Adipocyte (in vitro differentiated cells): Measurements from ENCODE around the gene RPUSD3.

Source experiments
- DNase-seq: peaks from one replicate; pipeline ENCODE4 v3.0.0-alpha.2; 2015; ENCODE audit warnings: low read depth
- H3K27me3 ChIP-seq: replicated peaks from 2 replicates; pipeline ENCODE4 v1.7.0; 2013; ENCODE audit warnings: mild to moderate bottlenecking, low read length, moderate library complexity; ENCODE audit not compliant: control insufficient read depth, insufficient read depth
- H3K36me3 ChIP-seq: 2 replicates; pipeline ENCODE4 v1.7.0; 2013; ENCODE audit warnings: low read length, mild to moderate bottlenecking, moderate library complexity; ENCODE audit not compliant: control insufficient read depth, insufficient read depth, severe bottlenecking
- H3K4me1 ChIP-seq: 2 replicates; pipeline ENCODE4 v1.7.0; 2013; ENCODE audit warnings: mild to moderate bottlenecking, low read length, moderate library complexity; ENCODE audit not compliant: control insufficient read depth, insufficient read depth
- H3K4me3 ChIP-seq: 2 replicates; pipeline ENCODE4 v1.7.0; 2013; ENCODE audit warnings: mild to moderate bottlenecking, low read length, moderate library complexity
- H3K9ac ChIP-seq: 2 replicates; pipeline ENCODE4 v1.7.0; 2013; ENCODE audit warnings: mild to moderate bottlenecking, low read length, moderate library complexity
- H3K9me3 ChIP-seq: 2 replicates; pipeline ENCODE4 v1.7.0; 2013; ENCODE audit warnings: mild to moderate bottlenecking, low read length, moderate library complexity; ENCODE audit not compliant: control insufficient read depth

The RPUSD3 gene

GRCh38 chr3:9828801-9829755 lies 14.7 kb downstream of the RPUSD3 start:
- H3K4me1 ChIP-seq, result no peaks in the 10 kb centered on the region
- H3K9ac ChIP-seq, result no peak overlapping the region
- no peaks in the 10 kb centered on the region for H3K27me3 ChIP-seq
- peaks cover 37% of the 10 kb centered on the region for H3K36me3 ChIP-seq
- DNase-seq, result no peak
- H3K9me3 ChIP-seq, result no peaks in the 10 kb centered on the region
- H3K4me3 ChIP-seq, result no peak overlapping the region

DNA sequence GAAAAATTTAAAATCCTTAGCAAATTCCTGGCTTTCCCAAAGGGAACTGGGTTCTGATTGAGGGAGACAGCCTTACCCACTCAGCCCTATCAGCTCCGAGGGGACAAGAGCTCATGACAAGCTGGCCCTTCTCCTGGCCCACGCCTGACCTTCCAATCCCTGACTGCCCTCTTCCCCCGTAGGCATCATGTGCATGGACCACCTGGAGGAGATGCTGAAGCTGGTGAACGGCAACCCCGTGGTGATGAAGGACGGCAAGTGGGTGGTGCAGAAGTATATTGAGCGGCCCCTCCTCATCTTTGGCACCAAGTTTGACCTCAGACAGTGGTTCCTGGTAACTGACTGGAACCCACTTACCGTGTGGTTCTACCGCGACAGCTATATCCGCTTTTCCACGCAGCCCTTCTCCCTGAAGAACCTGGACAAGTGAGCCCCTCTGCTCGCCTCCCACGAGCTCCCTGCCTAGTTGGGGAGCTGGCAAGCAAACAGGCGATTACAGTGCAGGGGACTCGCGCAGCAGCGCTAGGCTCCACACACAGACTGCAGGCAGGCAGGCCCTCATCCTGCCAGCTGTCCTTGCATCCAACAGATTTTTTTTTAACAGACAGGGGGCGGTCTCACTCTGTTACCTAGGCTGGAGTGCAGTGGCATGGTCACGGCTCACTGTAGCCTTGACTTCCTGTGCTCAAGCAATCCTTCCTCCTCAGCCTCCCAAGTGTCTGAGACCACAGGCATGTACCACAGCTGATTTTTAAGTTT lies 16.8 kb downstream of the RPUSD3 start:
- H3K36me3 ChIP-seq, result peaks cover 23% of the 10 kb centered on the region
- H3K9ac ChIP-seq, result no peak overlapping the region
- no peak overlapping the region for H3K4me3 ChIP-seq
- no peaks in the 10 kb centered on the region for H3K27me3 ChIP-seq
- H3K9me3 ChIP-seq, result no peaks in the 10 kb centered on the region
- DNase-seq, result peak; percentile 11
- no peaks in the 10 kb centered on the region for H3K4me1 ChIP-seq

DNA sequence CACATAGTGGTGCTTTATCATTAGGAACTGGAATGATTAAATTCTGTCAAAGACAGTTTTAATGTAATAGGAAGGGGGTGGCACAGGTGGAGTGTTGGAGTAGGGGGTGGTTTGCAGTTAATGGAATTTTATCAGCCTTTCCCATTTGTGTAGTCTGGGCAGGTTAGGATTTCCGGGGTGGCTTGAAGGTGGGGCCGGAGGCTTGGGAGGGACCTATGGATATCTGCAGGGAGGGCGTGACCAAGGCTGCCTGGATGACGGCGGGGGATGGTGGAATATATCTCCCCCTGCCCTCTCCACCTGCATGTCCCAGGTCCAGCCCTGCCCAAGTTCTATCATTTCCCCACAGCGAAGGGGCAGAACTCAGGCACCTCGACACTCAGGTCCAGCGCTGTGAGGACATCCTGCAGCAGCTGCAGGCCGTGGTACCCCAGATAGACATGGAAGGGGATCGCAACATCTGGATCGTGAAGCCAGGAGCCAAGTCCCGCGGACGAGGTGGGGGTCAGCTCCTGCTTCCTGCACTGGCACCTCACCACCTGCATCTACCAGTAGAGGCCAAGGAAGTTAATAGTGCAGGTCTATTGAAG lies 18.3 kb downstream of the RPUSD3 start:
- no peak for DNase-seq
- H3K27me3 ChIP-seq, result no peaks in the 10 kb centered on the region
- no peaks in the 10 kb centered on the region for H3K4me1 ChIP-seq
- H3K36me3 ChIP-seq, result peaks cover 17% of the 10 kb centered on the region
- no peak overlapping the region for H3K4me3 ChIP-seq
- no peak overlapping the region for H3K9ac ChIP-seq
- H3K9me3 ChIP-seq, result no peaks in the 10 kb centered on the region

DNA sequence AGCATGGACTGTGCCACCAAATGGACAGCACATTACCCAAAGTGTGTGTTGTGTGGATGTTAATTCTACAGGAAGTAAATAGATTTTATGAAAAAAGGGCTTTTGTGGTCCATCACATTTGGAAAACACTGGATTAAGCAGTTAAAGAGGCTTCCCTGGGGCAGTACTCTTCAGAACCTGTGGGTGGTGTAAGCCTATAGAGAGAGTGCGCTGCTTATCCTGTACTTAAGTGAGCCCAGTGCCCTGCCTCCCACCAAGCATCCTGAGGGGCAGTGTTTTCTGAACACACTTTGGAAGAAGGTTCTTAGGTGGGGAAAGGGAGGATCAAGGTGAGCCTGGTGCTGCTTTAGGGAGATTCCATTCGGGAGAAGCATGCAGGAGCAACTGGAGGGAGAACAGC lies 22.9 kb downstream of the RPUSD3 start:
- no peaks in the 10 kb centered on the region for H3K27me3 ChIP-seq
- no peak overlapping the region for H3K9ac ChIP-seq
- H3K4me3 ChIP-seq, result no peak overlapping the region
- no peaks in the 10 kb centered on the region for H3K9me3 ChIP-seq
- no peak for DNase-seq
- H3K36me3 ChIP-seq, result no peaks in the 10 kb centered on the region
- H3K4me1 ChIP-seq, result no peaks in the 10 kb centered on the region

DNA sequence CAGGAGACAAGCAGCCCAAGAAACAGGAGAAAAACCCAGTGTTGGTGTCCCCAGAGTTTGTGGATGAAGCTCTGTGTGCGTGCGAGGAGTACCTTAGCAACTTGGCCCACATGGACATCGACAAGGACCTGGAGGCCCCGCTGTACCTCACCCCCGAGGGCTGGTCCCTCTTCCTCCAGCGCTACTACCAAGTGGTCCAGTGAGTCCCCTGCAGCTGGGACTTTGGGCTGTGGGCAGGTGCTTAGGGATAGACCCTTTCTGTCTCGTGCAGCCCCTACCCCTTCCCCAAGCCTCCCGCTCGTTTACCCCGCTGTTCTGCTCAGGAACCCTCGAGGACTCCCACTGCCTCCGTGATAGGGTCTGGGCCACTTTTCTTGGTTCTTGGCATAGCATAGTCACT lies 23.3 kb downstream of the RPUSD3 start:
- Histone ChIP-seq H3K9ac (no peak overlapping the region), H3K9me3 (no peaks in the 10 kb centered on the region), H3K4me3 (no peak overlapping the region), H3K36me3 (no peaks in the 10 kb centered on the region), H3K27me3 (no peaks in the 10 kb centered on the region), H3K4me1 (no peaks in the 10 kb centered on the region)
- DNase-seq, result no peak

DNA sequence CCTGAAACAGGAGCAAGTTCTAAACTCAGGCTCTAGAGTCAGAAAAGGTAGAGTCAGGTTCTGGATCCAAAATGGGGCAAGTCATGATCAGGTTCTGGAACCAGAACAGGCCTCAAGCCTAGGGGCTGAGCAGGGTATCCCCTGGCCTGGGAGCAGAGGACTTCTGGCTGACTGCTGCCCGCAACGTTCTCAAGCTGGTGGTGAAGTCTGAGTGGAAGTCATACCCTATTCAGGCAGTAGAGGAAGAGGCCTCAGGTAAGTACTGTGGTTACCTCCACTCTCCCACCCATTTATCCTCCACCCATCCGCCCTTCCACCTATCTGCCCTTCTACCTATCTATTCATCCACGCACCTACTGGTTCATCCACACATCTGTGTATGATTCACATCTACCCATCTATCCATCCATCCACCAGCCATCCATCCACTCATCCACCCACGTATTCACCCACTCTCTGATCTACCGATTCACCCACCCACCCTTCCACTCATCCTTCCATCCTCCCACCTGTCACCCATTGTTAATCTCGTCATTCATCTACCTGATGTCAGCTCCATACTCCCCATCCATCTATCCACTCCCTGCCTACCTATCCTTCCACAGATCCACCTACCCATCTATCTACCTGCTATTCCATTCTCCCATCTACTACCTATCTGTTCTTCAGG lies 25.0 kb downstream of the RPUSD3 start:
- H3K4me1 ChIP-seq, result no peaks in the 10 kb centered on the region
- H3K9me3 ChIP-seq, result no peaks in the 10 kb centered on the region
- DNase-seq, result no peak
- H3K4me3 ChIP-seq, result no peak overlapping the region
- no peaks in the 10 kb centered on the region for H3K27me3 ChIP-seq
- H3K36me3 ChIP-seq, result peaks cover under 1% of the 10 kb centered on the region
- no peak overlapping the region for H3K9ac ChIP-seq

DNA sequence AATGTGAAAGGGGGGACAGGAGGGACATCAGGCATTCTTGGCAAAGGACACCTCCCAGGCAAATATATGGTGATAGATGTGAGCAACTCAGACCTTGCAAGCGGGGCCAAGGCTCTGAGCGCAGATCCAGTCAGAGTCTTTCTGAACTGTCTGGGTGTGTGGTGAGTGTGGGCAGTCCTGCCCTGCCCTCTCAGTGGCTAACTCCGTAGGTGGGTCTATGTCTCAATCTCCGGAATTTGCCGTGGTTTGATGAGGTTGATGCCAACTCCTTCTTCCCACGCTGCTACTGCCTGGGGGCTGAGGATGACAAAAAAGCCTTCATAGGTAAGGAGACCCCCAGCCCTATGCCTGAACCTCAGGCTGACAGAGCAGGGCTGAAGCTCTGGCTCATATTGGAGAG lies 26.4 kb downstream of the RPUSD3 start:
- Histone ChIP-seq H3K27me3 (no peaks in the 10 kb centered on the region), H3K36me3 (peaks cover 11% of the 10 kb centered on the region), H3K4me3 (no peak overlapping the region), H3K9me3 (no peaks in the 10 kb centered on the region), H3K4me1 (no peaks in the 10 kb centered on the region), H3K9ac (no peak overlapping the region)
- no peak for DNase-seq

DNA sequence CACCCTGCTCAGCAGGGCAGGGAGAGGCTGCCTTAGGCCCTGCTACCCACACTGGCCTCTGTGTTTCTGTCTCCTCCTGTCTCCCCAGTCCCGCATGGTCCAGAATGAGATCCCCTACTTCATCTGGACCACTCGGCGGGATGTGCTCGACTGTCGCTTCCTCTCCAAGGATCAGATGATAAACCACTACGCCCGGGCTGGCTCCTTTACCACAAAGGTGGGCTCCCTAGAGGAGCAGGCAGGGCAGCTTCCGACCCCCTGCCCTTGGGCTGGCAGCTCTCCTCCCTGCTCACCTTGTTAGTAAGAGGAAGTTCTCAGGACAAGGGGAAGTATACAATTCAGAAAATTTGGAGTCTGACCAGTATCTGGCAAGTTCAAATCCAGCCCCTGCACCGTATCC lies 27.8 kb downstream of the RPUSD3 start:
- Histone ChIP-seq H3K4me1 (peaks cover 3% of the 10 kb centered on the region), H3K27me3 (no peaks in the 10 kb centered on the region), H3K4me3 (no peak overlapping the region), H3K9me3 (no peaks in the 10 kb centered on the region), H3K9ac (no peak overlapping the region), H3K36me3 (peaks cover 11% of the 10 kb centered on the region)
- DNase-seq, result no peak

- Histone ChIP-seq H3K9ac (no peak overlapping the region), H3K4me1 (peaks cover 15% of the 10 kb centered on the region), H3K9me3 (no peaks in the 10 kb centered on the region), H3K27me3 (no peaks in the 10 kb centered on the region), H3K36me3 (peaks cover 11% of the 10 kb centered on the region), H3K4me3 (no peak overlapping the region)
- no peak for DNase-seq
These were observed 30.8 kb downstream of the RPUSD3 start for GRCh38 chr3:9812870-9813483.

DNA sequence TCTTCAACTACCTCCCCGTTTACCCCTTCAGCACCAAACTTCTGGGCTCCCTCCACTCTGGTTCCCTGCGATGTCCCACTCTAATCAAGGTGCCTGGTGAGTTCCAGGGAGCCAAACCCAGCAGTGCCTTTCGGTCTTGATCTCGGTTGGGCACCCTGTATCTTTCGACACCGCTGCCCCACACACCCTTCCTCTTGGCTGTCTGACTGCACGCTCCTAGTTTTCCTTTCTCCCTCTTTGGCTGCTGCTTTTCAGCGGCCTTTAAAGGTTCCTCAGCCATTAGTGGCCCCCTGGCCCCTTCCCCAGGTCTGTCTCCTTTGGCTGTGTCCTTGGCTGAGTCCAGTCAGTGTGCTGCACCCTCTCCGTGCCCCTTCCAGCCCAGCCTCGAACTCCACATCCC lies 33.0 kb downstream of the RPUSD3 start:
- H3K27me3 ChIP-seq, result no peaks in the 10 kb centered on the region
- H3K4me3 ChIP-seq, result peak overlapping the region; percentile 74
- H3K9ac ChIP-seq, result peak overlapping the region; percentile 85
- peaks cover 28% of the 10 kb centered on the region for H3K36me3 ChIP-seq
- peaks cover 15% of the 10 kb centered on the region for H3K4me1 ChIP-seq
- H3K9me3 ChIP-seq, result no peaks in the 10 kb centered on the region
- no peak for DNase-seq
